ENCODE results near the gene SIMC1.
"Not testable (repeated sequence)": the region's sequence is repeated elsewhere in the genome, so short reads cannot be mapped to it uniquely, and the experiment has no call there.

SIMC1 gene

GRCh38 chr5:176245074-176245473, 6.8 kb downstream of the SIMC1 start:
- H3K4me3 ChIP-seq (ENCODE audit: insufficient read depth, low read length, poor library complexity, severe bottlenecking); H3K4me2 ChIP-seq (ENCODE audit: low read depth, low read length, poor library complexity, severe bottlenecking); H3K27me3 ChIP-seq (ENCODE audit: low read length); H4K20me1 ChIP-seq (ENCODE audit: low read depth, low read length); H3K36me3 ChIP-seq (ENCODE audit: low read length); H3K9me2 ChIP-seq (replicated peaks; ENCODE audit: insufficient read depth, low read length); H2AFZ ChIP-seq (ENCODE audit: low read depth, low read length, severe bottlenecking); H3F3A ChIP-seq (ENCODE audit: insufficient read depth); H3K9me3 ChIP-seq (ENCODE audit: insufficient read depth, low read length); H3K27ac ChIP-seq (ENCODE audit: low read depth, low read length); H3K79me2 ChIP-seq (ENCODE audit: insufficient read depth, low read length); H3K9ac ChIP-seq (ENCODE audit: low read length): not testable (repeated sequence)

- not testable (repeated sequence) for H3K4me2 ChIP-seq (ENCODE audit: low read depth, low read length, poor library complexity, severe bottlenecking); H3K27me3 ChIP-seq (ENCODE audit: low read length); H3K27ac ChIP-seq (ENCODE audit: low read depth, low read length); H3F3A ChIP-seq (ENCODE audit: insufficient read depth); H2AFZ ChIP-seq (ENCODE audit: low read depth, low read length, severe bottlenecking); H3K9me3 ChIP-seq (ENCODE audit: insufficient read depth, low read length); H3K4me3 ChIP-seq (ENCODE audit: insufficient read depth, low read length, poor library complexity, severe bottlenecking); H3K36me3 ChIP-seq (ENCODE audit: low read length); H3K9me2 ChIP-seq (replicated peaks; ENCODE audit: insufficient read depth, low read length); H3K79me2 ChIP-seq (ENCODE audit: insufficient read depth, low read length); H4K20me1 ChIP-seq (ENCODE audit: low read depth, low read length); H3K9ac ChIP-seq (ENCODE audit: low read length)
Observed at GRCh38 chr5:176245489-176245888, 7.3 kb downstream of the SIMC1 start.

GRCh38 chr5:176250691-176251090, 12.5 kb downstream of the SIMC1 start:
- H3K79me2 ChIP-seq (ENCODE audit: insufficient read depth, low read length), result not testable (repeated sequence)

GRCh38 chr5:176252171-176252570, 13.9 kb downstream of the SIMC1 start:
- H3K36me3 ChIP-seq (ENCODE audit: low read length); H3K27me3 ChIP-seq (ENCODE audit: low read length); H3F3A ChIP-seq (ENCODE audit: insufficient read depth); H3K4me2 ChIP-seq (ENCODE audit: low read depth, low read length, poor library complexity, severe bottlenecking); H4K20me1 ChIP-seq (ENCODE audit: low read depth, low read length); H3K9ac ChIP-seq (ENCODE audit: low read length); H3K4me3 ChIP-seq (ENCODE audit: insufficient read depth, low read length, poor library complexity, severe bottlenecking); H3K27ac ChIP-seq (ENCODE audit: low read depth, low read length); H2AFZ ChIP-seq (ENCODE audit: low read depth, low read length, severe bottlenecking); H3K9me2 ChIP-seq (replicated peaks; ENCODE audit: insufficient read depth, low read length); H3K79me2 ChIP-seq (ENCODE audit: insufficient read depth, low read length); H3K9me3 ChIP-seq (ENCODE audit: insufficient read depth, low read length): not testable (repeated sequence)

More at GRCh38 chr5:176250691-176251090, 12.5 kb downstream of the SIMC1 start:
- not testable (repeated sequence) for H3K9ac ChIP-seq (ENCODE audit: low read length); H3K36me3 ChIP-seq (ENCODE audit: low read length); H4K20me1 ChIP-seq (ENCODE audit: low read depth, low read length); H3K9me2 ChIP-seq (replicated peaks; ENCODE audit: insufficient read depth, low read length); H3K4me3 ChIP-seq (ENCODE audit: insufficient read depth, low read length, poor library complexity, severe bottlenecking); H3K27me3 ChIP-seq (ENCODE audit: low read length); H2AFZ ChIP-seq (ENCODE audit: low read depth, low read length, severe bottlenecking); H3K4me2 ChIP-seq (ENCODE audit: low read depth, low read length, poor library complexity, severe bottlenecking); H3K27ac ChIP-seq (ENCODE audit: low read depth, low read length); H3F3A ChIP-seq (ENCODE audit: insufficient read depth); H3K9me3 ChIP-seq (ENCODE audit: insufficient read depth, low read length)

GRCh38 chr5:176253370-176254065, 15.3 kb downstream of the SIMC1 start:
- not testable (repeated sequence) for H3K79me2 ChIP-seq (ENCODE audit: insufficient read depth, low read length); H3K27me3 ChIP-seq (ENCODE audit: low read length); H3K36me3 ChIP-seq (ENCODE audit: low read length); H3K9ac ChIP-seq (ENCODE audit: low read length); H3K4me2 ChIP-seq (ENCODE audit: low read depth, low read length, poor library complexity, severe bottlenecking); H2AFZ ChIP-seq (ENCODE audit: low read depth, low read length, severe bottlenecking); H4K20me1 ChIP-seq (ENCODE audit: low read depth, low read length); H3K4me3 ChIP-seq (ENCODE audit: insufficient read depth, low read length, poor library complexity, severe bottlenecking); H3K9me3 ChIP-seq (ENCODE audit: insufficient read depth, low read length); H3K27ac ChIP-seq (ENCODE audit: low read depth, low read length); H3K9me2 ChIP-seq (replicated peaks; ENCODE audit: insufficient read depth, low read length); H3F3A ChIP-seq (ENCODE audit: insufficient read depth)

GRCh38 chr5:176254066-176254393, 15.8 kb downstream of the SIMC1 start:
- H4K20me1 ChIP-seq (ENCODE audit: low read depth, low read length); H3K36me3 ChIP-seq (ENCODE audit: low read length); H3K27ac ChIP-seq (ENCODE audit: low read depth, low read length); H3K9me2 ChIP-seq (replicated peaks; ENCODE audit: insufficient read depth, low read length); H3K4me3 ChIP-seq (ENCODE audit: insufficient read depth, low read length, poor library complexity, severe bottlenecking); H3K9ac ChIP-seq (ENCODE audit: low read length); H3K4me2 ChIP-seq (ENCODE audit: low read depth, low read length, poor library complexity, severe bottlenecking); H3K9me3 ChIP-seq (ENCODE audit: insufficient read depth, low read length); H3K79me2 ChIP-seq (ENCODE audit: insufficient read depth, low read length); H2AFZ ChIP-seq (ENCODE audit: low read depth, low read length, severe bottlenecking); H3K27me3 ChIP-seq (ENCODE audit: low read length); H3F3A ChIP-seq (ENCODE audit: insufficient read depth): not testable (repeated sequence)

GRCh38 chr5:176257871-176258505, 19.8 kb downstream of the SIMC1 start:
- not testable (repeated sequence) for H3K27me3 ChIP-seq (ENCODE audit: low read length); H3F3A ChIP-seq (ENCODE audit: insufficient read depth); H2AFZ ChIP-seq (ENCODE audit: low read depth, low read length, severe bottlenecking); H3K27ac ChIP-seq (ENCODE audit: low read depth, low read length); H3K4me2 ChIP-seq (ENCODE audit: low read depth, low read length, poor library complexity, severe bottlenecking); H3K9me3 ChIP-seq (ENCODE audit: insufficient read depth, low read length); H3K9ac ChIP-seq (ENCODE audit: low read length); H3K9me2 ChIP-seq (replicated peaks; ENCODE audit: insufficient read depth, low read length); H3K4me3 ChIP-seq (ENCODE audit: insufficient read depth, low read length, poor library complexity, severe bottlenecking); H3K36me3 ChIP-seq (ENCODE audit: low read length); H3K79me2 ChIP-seq (ENCODE audit: insufficient read depth, low read length); H4K20me1 ChIP-seq (ENCODE audit: low read depth, low read length)

GRCh38 chr5:176260682-176261081, 22.5 kb downstream of the SIMC1 start:
- not testable (repeated sequence) for H3K4me2 ChIP-seq (ENCODE audit: low read depth, low read length, poor library complexity, severe bottlenecking); H3K27ac ChIP-seq (ENCODE audit: low read depth, low read length); H2AFZ ChIP-seq (ENCODE audit: low read depth, low read length, severe bottlenecking); H3K4me3 ChIP-seq (ENCODE audit: insufficient read depth, low read length, poor library complexity, severe bottlenecking); H3K9ac ChIP-seq (ENCODE audit: low read length); H3K9me3 ChIP-seq (ENCODE audit: insufficient read depth, low read length); H3F3A ChIP-seq (ENCODE audit: insufficient read depth); H3K27me3 ChIP-seq (ENCODE audit: low read length); H3K79me2 ChIP-seq (ENCODE audit: insufficient read depth, low read length); H3K9me2 ChIP-seq (replicated peaks; ENCODE audit: insufficient read depth, low read length); H3K36me3 ChIP-seq (ENCODE audit: low read length); H4K20me1 ChIP-seq (ENCODE audit: low read depth, low read length)
